COR-L47 (cell line): ENCODE data around the gene AK8.
A peak's percentile ranks its signal among the peaks of the same experiment; 100 is the strongest.

Experiments
- DNase-seq: peaks from one replicate; lab custom pipeline; 2025; lab: John Stamatoyannopoulos, UW

Gene AK8

DNA sequence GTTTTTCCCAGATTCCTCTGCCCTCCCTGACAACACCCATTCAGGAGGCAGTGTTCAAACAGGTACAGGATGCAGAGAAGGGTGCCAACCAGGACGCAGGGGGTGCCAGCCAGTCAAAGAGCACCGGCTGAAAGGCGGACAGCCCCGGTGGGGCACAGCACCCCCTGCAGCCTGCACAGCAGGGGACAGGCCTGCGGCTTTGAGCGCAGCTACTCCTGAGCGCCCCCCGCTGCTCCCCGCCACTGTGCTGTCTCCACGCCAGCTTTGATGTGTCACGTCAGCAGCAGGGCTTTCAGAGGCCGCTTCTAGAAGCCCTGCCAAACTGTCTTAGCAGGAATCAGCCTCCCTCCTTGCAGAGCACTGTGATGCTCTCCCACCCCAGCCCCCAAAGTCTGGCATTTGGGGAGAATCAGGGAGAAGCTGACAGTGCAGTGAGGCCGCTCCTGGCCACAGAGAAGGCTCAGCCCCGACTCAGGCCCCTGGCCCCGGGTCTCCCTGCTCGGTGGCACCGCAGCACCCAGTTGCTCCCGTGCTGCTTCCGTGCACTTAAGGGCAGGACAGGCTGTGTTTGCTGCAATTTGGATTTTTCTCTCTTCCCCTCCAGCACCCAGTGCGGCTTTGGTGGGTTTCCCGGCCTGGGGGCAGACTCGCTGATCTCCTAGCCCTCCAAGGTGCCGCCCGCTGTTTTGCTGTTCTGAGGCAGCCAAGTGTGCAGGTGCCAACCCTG lies 20.3 kb downstream of the AK8 start:
- peak; percentile 85 for DNase-seq

DNA sequence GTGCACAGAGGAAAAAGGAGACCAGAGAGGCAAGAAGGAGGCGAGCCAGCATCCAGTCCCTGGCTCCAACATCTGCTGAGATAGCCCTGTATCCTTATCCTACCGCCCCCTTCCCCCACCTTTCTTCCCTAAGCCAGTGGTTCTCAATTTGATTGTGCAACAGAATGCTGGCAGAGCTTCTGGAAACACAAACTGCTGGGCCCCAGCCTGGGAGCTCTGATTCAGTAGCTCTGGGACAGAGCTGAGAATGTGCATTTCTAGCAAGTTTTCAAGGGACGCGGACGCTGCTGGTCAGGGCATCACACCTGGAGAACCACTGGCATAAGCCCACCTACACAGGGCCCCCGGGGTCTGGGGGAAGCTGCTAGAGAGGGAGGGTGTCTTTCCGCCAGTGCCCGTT lies 21.1 kb downstream of the AK8 start:
- DNase-seq: no peak

DNA sequence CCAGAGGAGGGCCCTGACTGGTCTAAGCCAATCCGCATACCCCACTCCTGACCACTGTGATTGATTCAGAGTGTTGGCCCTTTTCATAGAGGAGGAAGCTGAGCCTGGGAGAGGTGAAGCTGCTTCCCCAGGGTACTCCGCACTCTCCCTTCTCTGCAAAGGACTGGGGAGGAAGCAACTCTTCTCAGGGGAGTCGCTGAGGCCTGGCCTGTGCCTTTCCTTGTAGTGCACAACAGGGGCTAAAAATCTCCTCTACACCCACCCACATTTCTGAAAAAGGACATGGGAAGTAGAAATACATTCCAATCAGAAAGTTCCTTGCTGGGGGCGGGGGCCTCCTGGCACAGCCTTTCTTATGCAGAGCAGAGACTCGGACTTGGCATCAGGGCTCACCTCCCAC lies 22.2 kb downstream of the AK8 start:
- no peak for DNase-seq

- DNase-seq: no peak
Observed at GRCh38 chr9:132854832-132855231, 23.3 kb downstream of the AK8 start.

- DNase-seq: no peak
Observed at GRCh38 chr9:132853482-132853881, 24.6 kb downstream of the AK8 start.

DNA sequence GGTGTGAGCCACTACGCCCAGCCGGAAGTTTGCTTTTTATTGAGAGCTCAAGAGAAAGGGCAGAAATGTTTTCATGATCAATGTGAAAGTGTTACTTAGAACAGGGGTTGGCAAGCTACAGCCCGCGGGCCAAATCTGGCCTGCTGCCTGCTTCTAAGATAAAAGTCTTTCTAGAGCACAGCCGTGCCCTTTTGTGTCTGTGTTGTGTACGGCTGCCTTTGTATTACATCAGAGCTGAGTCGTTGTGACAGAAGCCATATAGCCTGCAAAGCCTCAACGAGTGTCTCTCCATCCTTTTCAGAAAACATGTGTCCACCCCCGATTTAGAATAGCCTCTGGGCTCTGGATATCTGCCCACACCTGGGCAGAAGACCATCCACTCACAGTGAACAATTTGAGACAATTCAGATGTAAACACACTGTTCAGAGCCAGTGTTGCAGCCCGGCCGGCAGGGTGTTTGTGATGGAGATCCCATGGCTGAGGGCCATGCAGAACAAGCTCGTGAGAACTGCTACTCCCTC lies 28.8 kb downstream of the AK8 start:
- peak; percentile 46 for DNase-seq

- no peak for DNase-seq
Observed at GRCh38 chr9:132846918-132847515, 31.1 kb downstream of the AK8 start.

DNA sequence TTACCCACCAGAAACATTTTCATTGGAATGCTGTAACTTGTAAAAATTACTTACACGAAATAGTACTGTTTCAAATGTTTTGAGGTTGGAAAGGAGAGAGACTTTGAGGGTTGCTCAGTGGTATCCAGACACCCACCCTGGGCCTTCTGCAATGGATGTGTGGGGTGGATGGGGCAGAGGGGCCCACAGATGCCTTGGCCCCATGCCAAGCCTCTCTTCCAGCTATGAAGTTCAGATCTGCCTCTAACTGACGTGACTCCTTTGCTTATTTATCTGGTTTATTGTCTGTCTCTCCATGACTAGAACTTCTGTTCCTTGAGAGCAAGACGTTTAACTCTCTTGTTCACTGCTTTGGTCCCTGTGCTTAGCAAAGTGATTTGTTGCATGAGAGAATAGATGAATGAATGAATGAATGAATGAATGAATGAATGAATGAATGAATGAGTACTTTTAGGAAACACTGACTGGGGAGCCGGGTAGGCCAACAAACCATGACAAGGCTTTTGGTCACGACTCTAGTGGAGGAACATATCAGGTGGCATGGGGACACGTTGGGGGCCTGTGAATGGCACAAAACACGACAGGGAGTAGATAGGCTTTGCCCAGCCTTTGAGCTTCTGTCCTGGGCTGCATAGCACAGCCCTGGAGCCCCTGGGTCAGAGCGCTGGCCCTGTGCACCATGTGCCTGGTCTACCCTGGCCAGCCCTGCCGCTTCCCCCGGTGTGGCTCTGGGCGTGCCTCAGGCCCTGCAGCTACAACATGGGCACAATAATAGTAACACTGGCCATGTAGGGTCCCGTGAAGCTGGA lies 31.8 kb downstream of the AK8 start:
- no peak for DNase-seq

GRCh38 chr9:132842124-132843044 lies 35.7 kb downstream of the AK8 start:
- DNase-seq: no peak

GRCh38 chr9:132840980-132841379 lies 37.1 kb downstream of the AK8 start:
- DNase-seq: no peak

DNA sequence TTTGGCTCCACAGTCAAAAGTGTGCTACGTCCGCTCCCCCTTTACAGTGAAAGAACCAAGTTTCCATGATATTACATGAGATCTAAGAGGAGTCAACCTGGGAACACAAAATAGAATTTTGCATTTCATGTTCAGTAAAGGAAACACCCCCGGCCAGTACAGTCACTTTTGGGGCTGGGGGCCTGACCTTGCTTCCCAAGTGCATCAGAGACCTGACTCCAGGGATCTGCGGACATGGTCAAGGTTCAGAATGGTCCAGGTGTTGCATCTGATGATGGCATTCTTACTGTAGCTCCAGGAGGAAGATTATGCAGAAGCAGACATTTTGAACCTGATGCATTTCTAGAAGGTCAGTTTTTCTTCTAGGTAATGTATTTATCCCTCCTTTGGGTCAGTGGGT lies 39.8 kb downstream of the AK8 start:
- DNase-seq: no peak

DNA sequence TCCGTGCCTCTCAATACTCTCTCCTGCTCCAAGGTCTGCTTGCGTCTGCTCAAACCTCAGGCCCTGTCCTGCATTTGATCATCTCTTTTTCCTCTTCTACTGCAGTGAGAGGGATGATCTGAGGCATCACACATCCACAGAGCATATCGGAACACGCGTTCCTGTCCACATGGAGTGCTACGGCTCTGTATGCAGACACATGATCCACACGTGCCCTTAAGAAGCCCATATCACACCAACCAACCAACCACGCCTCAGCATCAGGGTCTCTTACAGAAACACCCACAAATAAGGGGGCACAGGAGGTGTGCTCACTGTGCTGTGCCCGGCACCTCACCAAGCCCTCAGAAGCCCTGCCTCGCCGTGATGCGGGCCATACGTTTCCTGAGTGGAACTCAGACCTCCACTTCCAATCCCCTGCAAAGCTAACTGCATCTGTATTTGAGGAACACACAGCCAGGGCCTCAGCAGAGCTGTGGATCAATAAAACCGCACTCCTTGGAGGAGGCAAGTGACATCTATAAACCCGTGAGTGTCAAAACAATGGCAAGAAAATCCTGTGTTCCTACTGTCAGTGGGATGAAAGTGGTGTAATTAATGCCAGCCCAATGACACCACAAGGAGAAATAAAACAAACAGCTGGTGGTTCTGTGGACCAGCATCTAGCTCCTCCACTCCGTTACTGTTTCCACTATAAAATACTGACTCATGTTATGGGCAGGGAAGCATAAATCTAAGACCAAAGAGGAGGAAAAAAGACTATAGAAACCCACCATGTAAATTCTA lies 40.4 kb downstream of the AK8 start:
- DNase-seq: no peak

DNA sequence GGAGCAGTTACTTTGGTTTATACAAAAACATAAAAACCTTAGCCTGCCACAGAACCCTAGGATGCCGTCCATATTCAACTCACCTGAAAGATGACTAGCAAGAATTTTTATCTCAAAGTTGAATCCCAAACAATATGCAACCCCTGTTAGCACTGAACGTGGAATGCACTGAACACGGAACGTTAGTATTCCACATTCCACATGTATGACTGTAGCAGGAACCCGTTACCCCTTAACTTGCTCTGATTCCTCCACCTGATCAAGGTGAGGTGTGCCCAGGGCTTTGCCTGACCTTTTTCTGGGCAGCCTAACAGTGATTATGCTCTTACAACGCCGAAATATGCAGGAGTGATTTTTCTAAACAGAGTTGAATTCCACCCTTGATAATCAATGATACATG lies 43.7 kb downstream of the AK8 start:
- DNase-seq: no peak

DNA sequence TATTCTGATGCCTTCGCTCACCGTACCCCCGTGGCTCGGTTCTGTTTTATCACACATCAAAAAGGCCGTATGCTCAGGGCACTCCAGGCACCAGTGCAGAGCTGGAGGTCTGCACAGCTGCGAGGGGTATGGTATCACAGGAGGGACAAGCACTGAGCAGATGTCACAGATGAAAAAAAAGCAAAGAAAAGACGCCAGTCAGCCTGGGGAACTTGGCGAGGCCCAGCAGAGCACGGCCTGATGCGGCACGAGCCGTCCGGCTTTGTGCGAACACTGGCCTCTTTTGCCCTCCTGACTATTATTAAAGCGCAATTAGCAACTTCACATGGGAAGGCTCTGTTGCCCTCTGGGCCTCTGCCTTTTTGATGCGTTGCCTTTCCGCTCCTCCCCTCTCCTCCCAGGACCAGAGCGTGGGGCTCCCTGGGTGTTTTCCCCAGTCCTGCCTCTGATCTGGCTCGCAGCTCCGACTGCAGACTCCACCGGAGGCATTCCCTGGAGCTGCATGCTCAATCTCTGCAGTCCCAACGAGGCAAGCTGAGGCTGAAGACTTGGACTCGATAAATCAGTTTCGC lies 44.4 kb downstream of the AK8 start:
- DNase-seq: no peak

DNA sequence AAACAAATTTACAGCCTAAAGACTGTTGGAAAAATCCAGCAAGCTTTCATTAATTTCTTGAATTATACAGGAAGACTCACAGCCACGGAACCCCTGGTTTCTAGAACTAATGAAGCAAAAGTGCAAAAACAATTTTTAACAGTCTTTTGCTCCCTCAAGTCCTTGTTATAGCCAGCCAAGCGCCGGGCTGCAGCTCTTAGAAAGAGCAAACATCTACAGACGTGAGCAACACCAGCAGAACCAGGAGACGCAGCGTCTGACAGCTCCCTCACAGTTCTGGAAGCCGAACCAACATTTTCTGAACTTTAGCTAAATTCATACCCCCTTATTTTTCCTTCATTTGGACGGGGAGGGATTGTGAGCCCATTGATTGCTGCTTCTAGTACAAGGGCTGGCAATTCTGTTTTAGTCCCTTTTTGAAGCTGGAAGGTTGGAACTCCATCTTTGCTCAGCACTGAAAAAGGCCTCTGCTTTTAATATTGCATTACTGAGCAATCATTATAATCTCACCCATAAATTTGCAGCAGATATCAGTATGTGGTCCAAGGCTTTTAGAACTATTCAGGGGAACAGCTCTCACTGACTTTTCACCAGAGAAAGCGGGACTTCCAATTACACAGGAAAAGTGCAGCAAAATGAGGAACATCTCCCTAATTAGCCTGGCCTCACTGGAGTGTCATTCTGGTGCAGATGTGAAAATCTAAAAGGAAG lies 45.8 kb downstream of the AK8 start:
- DNase-seq: no peak

DNA sequence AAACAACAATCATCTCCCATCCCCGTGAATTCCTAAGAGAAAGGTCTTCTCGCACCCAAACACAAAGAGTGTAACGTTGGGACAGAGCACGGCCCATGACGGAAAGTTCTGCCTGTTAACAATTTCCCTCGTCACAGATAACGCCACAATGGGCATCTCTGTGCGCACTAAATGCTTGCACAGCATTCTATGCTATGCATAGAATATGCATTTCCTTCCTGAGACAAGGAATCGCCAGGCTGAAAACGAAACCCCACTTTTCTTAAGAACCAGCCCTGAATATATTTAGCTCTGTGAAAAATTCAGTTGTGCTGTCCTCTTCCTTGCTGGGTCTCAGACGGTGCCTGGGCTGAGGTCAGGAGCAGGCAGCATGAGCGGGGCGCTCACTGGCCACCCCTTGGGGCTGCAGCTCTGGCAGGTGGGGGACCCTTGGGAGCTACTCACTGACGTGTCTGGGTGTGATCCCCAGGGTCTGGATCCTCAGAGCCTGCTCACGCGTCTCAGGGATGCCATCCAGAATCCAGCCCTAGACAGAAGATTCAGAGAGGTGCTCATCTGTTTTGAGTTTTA lies 49.8 kb downstream of the AK8 start:
- no peak for DNase-seq

DNA sequence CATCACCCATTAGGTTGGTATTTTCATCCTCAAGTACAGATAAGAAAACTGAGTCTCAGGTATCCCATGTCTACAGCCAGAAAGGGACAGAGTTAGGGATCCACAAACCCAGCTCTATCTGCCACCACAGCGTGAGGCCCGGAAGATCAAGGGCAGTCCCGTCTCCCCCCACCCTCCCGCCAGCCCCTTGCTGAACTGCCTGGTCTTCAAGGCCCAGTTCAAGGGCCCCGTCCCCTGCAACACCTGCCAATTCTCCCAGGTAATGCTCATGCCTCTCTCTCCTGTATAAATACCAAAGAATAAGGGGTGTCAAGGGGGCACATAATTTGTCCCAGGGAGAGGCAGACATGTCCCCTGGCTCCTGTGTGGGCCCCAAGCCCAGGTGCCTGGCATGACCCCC lies 50.7 kb downstream of the AK8 start:
- no peak for DNase-seq

GRCh38 chr9:132826621-132827365 lies 51.3 kb downstream of the AK8 start:
- DNase-seq: no peak

DNA sequence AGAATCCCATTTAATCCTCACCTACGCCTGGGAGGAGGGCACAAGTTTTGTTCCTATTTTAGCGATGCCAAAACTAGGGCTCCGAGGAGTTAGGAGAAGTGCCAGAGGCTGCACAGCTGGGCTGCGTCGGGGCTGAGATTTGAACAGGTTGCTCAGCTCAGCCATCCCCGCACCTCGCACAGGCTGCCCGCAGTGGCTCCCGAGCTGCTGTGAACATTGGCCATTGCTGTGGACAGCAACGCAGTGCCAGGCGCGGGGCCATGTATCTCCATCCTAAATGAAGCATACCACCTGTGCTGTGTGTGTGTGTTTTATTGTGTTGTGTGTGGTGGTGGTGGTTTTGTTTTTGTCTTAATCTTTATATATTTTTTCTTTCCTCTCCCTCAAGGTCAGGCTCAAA lies 52.0 kb downstream of the AK8 start:
- DNase-seq: no peak
